Measurements from ENCODE around the gene PPARG. TPM values are rescaled to one million over a fixed set of nuclear protein-coding genes. Genes with fewer than 3 reads are reported as not detected.

Gene PPARG
- total and polyA plus RNA-seq, 2 experiments from 2014 or later, result 0.15 to 0.42 TPM

GRCh38 chr3:12479919-12480427 is 191.1 kb downstream of the PPARG start:
- H3K27ac Mint-ChIP-seq, result no peak overlapping the region

GRCh38 chr3:12483410-12483809 is 194.5 kb downstream of the PPARG start:
- Mint-ChIP-seq H3K27ac (no peak overlapping the region; the same call in 1 of the 2 replicates), H3K4me1 (peaks cover 25% of the 10 kb centered on the region), H3K36me3 (ENCODE audit: low read depth) (peaks cover 4% of the 10 kb centered on the region; the same call in 1 of the 3 replicates), H3K4me3 (peak overlapping the region; percentile 94), H3K27me3 (ENCODE audit: insufficient read depth, low read depth, poor library complexity) (peaks cover 10% of the 10 kb centered on the region), H3K9me3 (no peaks in the 10 kb centered on the region)
- Histone ChIP-seq H3K79me2 (replicated peaks; ENCODE audit: insufficient read depth) (peaks cover 36% of the 10 kb centered on the region), H4K20me1 (replicated peaks; ENCODE audit: insufficient read depth) (peaks cover 2% of the 10 kb centered on the region; the same call in 1 of the 2 replicates), H2AFZ (peak overlapping the region; percentile 98), H3K36me3 (ENCODE audit: insufficient read depth) (no peaks in the 10 kb centered on the region), H3F3A (replicated peaks; ENCODE audit: low read depth) (no peaks in the 10 kb centered on the region), H3K4me1 (ENCODE audit: insufficient read depth) (peaks cover 14% of the 10 kb centered on the region), H3K9me2 (ENCODE audit: insufficient read depth) (no peaks in the 10 kb centered on the region), H3K27ac (ENCODE audit: low read depth) (no peak overlapping the region), H3K4me3 (peak overlapping the region; percentile 82), H3K27me3 (ENCODE audit: insufficient read depth) (no peaks in the 10 kb centered on the region), H3K4me2 (peak overlapping the region; percentile 97)
- no peak for TF ChIP-seq POLR2AphosphoS5 (IDR thresholded peaks at IDR 0.05; ENCODE audit: low read depth)
- ATAC-seq (no peak), DNase-seq (ENCODE audit: low spot score) (no peak)

More at GRCh38 chr3:12479919-12480427, 191.1 kb downstream of the PPARG start:
- Histone ChIP-seq H3K36me3 (ENCODE audit: insufficient read depth) (no peaks in the 10 kb centered on the region), H4K20me1 (replicated peaks; ENCODE audit: insufficient read depth) (no peaks in the 10 kb centered on the region), H3K79me2 (replicated peaks; ENCODE audit: insufficient read depth) (0 out of 2 replicates have a peak, but pooled peaks cover 1% of the 10 kb centered on the region), H2AFZ (peak overlapping the region; percentile 77), H3K9me2 (ENCODE audit: insufficient read depth) (no peaks in the 10 kb centered on the region), H3K4me2 (no peak overlapping the region), H3K27me3 (ENCODE audit: insufficient read depth) (no peaks in the 10 kb centered on the region), H3K27ac (ENCODE audit: low read depth) (no peak overlapping the region), H3F3A (replicated peaks; ENCODE audit: low read depth) (no peaks in the 10 kb centered on the region), H3K4me1 (ENCODE audit: insufficient read depth) (peaks cover 4% of the 10 kb centered on the region), H3K4me3 (no peak overlapping the region)
- Mint-ChIP-seq H3K27me3 (ENCODE audit: insufficient read depth, low read depth, poor library complexity) (peaks cover 14% of the 10 kb centered on the region), H3K36me3 (ENCODE audit: low read depth) (no peaks in the 10 kb centered on the region), H3K9me3 (no peaks in the 10 kb centered on the region), H3K4me3 (no peak overlapping the region; the same call in 2 of the 3 replicates), H3K4me1 (peaks cover 12% of the 10 kb centered on the region)
- ATAC-seq (peak; percentile 59), DNase-seq (ENCODE audit: low spot score) (peak; percentile 85)
- no peak for TF ChIP-seq POLR2AphosphoS5 (IDR thresholded peaks at IDR 0.05; ENCODE audit: low read depth)
- TF ChIP-seq CTCF (conservative IDR thresholded peaks at IDR 0.05; ENCODE audit: low read depth in 2 of 2), result peak; percentile 81 to 86

- no peaks in the 10 kb centered on the region for H3F3A ChIP-seq (replicated peaks; ENCODE audit: low read depth)
- H3K4me1 Mint-ChIP-seq, result peaks cover 25% of the 10 kb centered on the region
- H3K27me3 Mint-ChIP-seq (ENCODE audit: insufficient read depth, low read depth, poor library complexity), result peaks cover 10% of the 10 kb centered on the region
- H3K9me2 ChIP-seq (ENCODE audit: insufficient read depth), result no peaks in the 10 kb centered on the region
- H3K4me1 ChIP-seq (ENCODE audit: insufficient read depth), result peaks cover 14% of the 10 kb centered on the region
- H2AFZ ChIP-seq, result peak overlapping the region; percentile 98
- peaks cover 5% of the 10 kb centered on the region; the same call in 1 of the 2 replicates for H4K20me1 ChIP-seq (replicated peaks; ENCODE audit: insufficient read depth)
- ATAC-seq (peak; percentile 15), DNase-seq (ENCODE audit: low spot score) (no peak)
- H3K27ac ChIP-seq (ENCODE audit: low read depth), result peak overlapping the region; percentile 3; the same call in 1 of the 2 replicates
- no peaks in the 10 kb centered on the region for H3K36me3 ChIP-seq (ENCODE audit: insufficient read depth)
- peaks cover 39% of the 10 kb centered on the region for H3K79me2 ChIP-seq (replicated peaks; ENCODE audit: insufficient read depth)
- H3K36me3 Mint-ChIP-seq (ENCODE audit: low read depth), result peaks cover 4% of the 10 kb centered on the region; the same call in 1 of the 3 replicates
- H3K27ac Mint-ChIP-seq, result peak overlapping the region; percentile 94
- peak overlapping the region; percentile 97 for H3K4me2 ChIP-seq
- H3K27me3 ChIP-seq (ENCODE audit: insufficient read depth), result no peaks in the 10 kb centered on the region
- no peaks in the 10 kb centered on the region for H3K9me3 Mint-ChIP-seq
- peak overlapping the region; percentile 82 for H3K4me3 ChIP-seq
- peak overlapping the region; percentile 94 for H3K4me3 Mint-ChIP-seq
- TF ChIP-seq CTCF (conservative IDR thresholded peaks at IDR 0.05; ENCODE audit: low read depth in 2 of 2) (no peak), ZNF114 (CRISPR knock-in tag; IDR thresholded peaks at IDR 0.05) (no peak), ETS1 (IDR thresholded peaks at IDR 0.05) (no peak), ZNF331 (CRISPR knock-in tag; IDR thresholded peaks at IDR 0.05; ENCODE audit: low read depth) (no peak)
Measured at GRCh38 chr3:12483872-12484197, 195.0 kb downstream of the PPARG start.
